OCI-LY7 (cell line): ENCODE measurements around the gene CWC27. TPM values are rescaled to one million over a fixed set of nuclear protein-coding genes. Genes with fewer than 3 reads are reported as not detected.
"Not testable (repeated sequence)": the region's sequence is repeated elsewhere in the genome, so short reads cannot be mapped to it uniquely, and the experiment has no call there.

Source experiments
- BruUV-seq: library from RNA; stranded (reverse); fragments of 400-500 nt; replicated peaks from 2 replicates; lab custom pipeline; 2021; lab: Mats Ljungman, UMichigan
- CTCF ChIA-PET: fragments of 300-600 bp; sonication (Branson Sonifier 250); formaldehyde crosslinking; loops from one replicate; lab custom pipeline; 2022; ENCODE audit warnings: antibody characterized with exemption; ENCODE audit not compliant: unreplicated experiment; lab: Charles Lee
- POLR2A ChIA-PET: fragments of 300-600 bp; sonication (Branson Sonifier 250); formaldehyde crosslinking; loops from one replicate; lab custom pipeline; 2022; ENCODE audit warnings: antibody characterized with exemption; lab: Charles Lee
- DNase-seq: peaks from one replicate; pipeline ENCODE4 v3.0.0-alpha.2; 2015; ENCODE audit warnings: low spot score
- H2AFZ ChIP-seq: fragments of 200-600 bp; sonication (generic), shearing (Covaris generic); 2 replicates; pipeline ENCODE4 v1.6.1; 2014; ENCODE audit warnings: mild to moderate bottlenecking, antibody characterized with exemption, low read length, moderate library complexity
- H3K27ac ChIP-seq: fragments of 200-600 bp; sonication (generic); 2 replicates; pipeline ENCODE4 v1.5.1; 2014; ENCODE audit warnings: mixed run types, low read depth, mild to moderate bottlenecking, moderate library complexity, low read length, inconsistent platforms; ENCODE audit not compliant: poor library complexity, severe bottlenecking
- H3K36me3 ChIP-seq: fragments of 200-600 bp; sonication (generic); 2 replicates; pipeline ENCODE4 v1.6.1; 2014; ENCODE audit warnings: mild to moderate bottlenecking, antibody characterized with exemption, low read length, moderate library complexity, mixed read lengths; ENCODE audit not compliant: insufficient read depth
- H3K4me1 ChIP-seq: fragments of 200-600 bp; sonication (generic); 2 replicates; pipeline ENCODE4 v1.5.1; 2014; ENCODE audit warnings: mild to moderate bottlenecking, low read length; ENCODE audit not compliant: insufficient read depth, poor library complexity, severe bottlenecking
- H3K4me2 ChIP-seq: fragments of 200-600 bp; sonication (generic); 2 replicates; pipeline ENCODE4 v1.6.1; 2014; ENCODE audit warnings: mild to moderate bottlenecking, low read length
- H3K4me3 ChIP-seq: fragments of 200-600 bp; sonication (generic); 2 replicates; pipeline ENCODE4 v1.5.1; 2014; ENCODE audit warnings: mild to moderate bottlenecking, low read depth, low read length; ENCODE audit not compliant: poor library complexity, severe bottlenecking
- H3K79me2 ChIP-seq: fragments of 200-600 bp; sonication (generic); 2 replicates; pipeline ENCODE4 v1.6.1; 2016; ENCODE audit warnings: low read depth, mild to moderate bottlenecking, low read length, moderate library complexity, mixed read lengths; ENCODE audit not compliant: insufficient read depth
- H3K9me2 ChIP-seq: fragments of 200-600 bp; sonication (generic); 2 replicates; pipeline ENCODE4 v1.6.1; 2016; ENCODE audit warnings: mild to moderate bottlenecking, low read length, mixed read lengths; ENCODE audit not compliant: insufficient read depth
- H3K9me3 ChIP-seq: fragments of 200-600 bp; sonication (generic); 2 replicates; pipeline ENCODE4 v1.6.1; 2014; ENCODE audit warnings: mild to moderate bottlenecking, mixed run types, low read length, mixed read lengths
- H4K20me1 ChIP-seq: fragments of 200-600 bp; sonication (generic); 2 replicates; pipeline ENCODE4 v1.6.1; 2014; ENCODE audit warnings: mild to moderate bottlenecking, antibody characterized with exemption, low read length, moderate library complexity, mixed read lengths; ENCODE audit not compliant: insufficient read depth
- EZH2phosphoT487 ChIP-seq: fragments of 200-600 bp; sonication (generic); IDR thresholded peaks from 2 replicates; pipeline ENCODE4 v1.6.1; 2018; ENCODE audit warnings: low read depth, borderline replicate concordance, mild to moderate bottlenecking, mixed run types, antibody characterized with exemption, low read length, moderate library complexity, mixed read lengths
- intact Hi-C: fragments of 100-400 bp; cut with micrococcal nuclease; formaldehyde crosslinking; loops from one replicate; pipeline ENCODE4 v1.10.0; 2022; ENCODE audit not compliant: unreplicated experiment
- total RNA-seq, 2 experiments: library from RNA; depleted of rRNA in 1 of 2; stranded (reverse); fragments of >200 nt in 1 of 2; shearing (Covaris generic) in 1 of 2; gene quantifications; 2 replicates each; pipeline ENCODE4 v1.2.3, GENCODE V29; 2014 to 2022
- TF ChIP-seq, protein P1 (sequence below): fragments of 200-600 bp; sonication (generic); conservative IDR thresholded peaks from 2 replicates; pipeline ENCODE4 v1.5.1; 2014; ENCODE audit warnings: mild to moderate bottlenecking, antibody characterized with exemption, low read length, moderate library complexity, mixed read lengths

CWC27 gene
- total RNA-seq, 2 experiments from 2014 or later, result 15.4 to 33.1 TPM

DNA sequence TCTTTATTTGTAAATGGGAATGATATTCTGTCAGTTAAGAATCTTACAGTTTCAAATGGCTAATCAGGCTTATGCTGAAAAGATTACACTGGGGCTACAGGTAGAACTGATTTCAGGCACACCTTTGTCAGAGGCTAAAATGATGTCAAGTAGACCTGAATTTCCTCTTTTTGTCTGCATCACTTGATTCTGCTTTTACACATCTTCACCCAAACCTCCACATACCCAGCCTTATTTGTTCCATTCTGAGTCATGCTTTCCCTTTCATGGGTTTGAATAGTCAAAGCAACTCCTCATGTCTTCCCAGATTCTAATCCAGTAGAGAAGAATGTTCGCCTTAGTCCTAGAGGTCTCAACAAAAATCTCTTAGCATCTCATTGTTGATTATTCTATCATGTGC lies 156.4 kb downstream of the CWC27 start:
- Histone ChIP-seq H2AFZ (no peak overlapping the region), H3K36me3 (no peaks in the 10 kb centered on the region), H3K4me3 (no peak overlapping the region), H3K27ac (no peak overlapping the region), H3K9me2 (no peaks in the 10 kb centered on the region), H3K4me1 (no peaks in the 10 kb centered on the region), H3K79me2 (no peaks in the 10 kb centered on the region), H4K20me1 (no peaks in the 10 kb centered on the region), H3K4me2 (no peak overlapping the region), H3K9me3 (no peaks in the 10 kb centered on the region)
- ChIA-PET CTCF (no interaction called here), POLR2A (no interaction called here)
- DNase-seq, result no peak
- BruUV-seq, result no TSS peak
- intact Hi-C loops, result no loop called here
- TF ChIP-seq, protein P1, sequence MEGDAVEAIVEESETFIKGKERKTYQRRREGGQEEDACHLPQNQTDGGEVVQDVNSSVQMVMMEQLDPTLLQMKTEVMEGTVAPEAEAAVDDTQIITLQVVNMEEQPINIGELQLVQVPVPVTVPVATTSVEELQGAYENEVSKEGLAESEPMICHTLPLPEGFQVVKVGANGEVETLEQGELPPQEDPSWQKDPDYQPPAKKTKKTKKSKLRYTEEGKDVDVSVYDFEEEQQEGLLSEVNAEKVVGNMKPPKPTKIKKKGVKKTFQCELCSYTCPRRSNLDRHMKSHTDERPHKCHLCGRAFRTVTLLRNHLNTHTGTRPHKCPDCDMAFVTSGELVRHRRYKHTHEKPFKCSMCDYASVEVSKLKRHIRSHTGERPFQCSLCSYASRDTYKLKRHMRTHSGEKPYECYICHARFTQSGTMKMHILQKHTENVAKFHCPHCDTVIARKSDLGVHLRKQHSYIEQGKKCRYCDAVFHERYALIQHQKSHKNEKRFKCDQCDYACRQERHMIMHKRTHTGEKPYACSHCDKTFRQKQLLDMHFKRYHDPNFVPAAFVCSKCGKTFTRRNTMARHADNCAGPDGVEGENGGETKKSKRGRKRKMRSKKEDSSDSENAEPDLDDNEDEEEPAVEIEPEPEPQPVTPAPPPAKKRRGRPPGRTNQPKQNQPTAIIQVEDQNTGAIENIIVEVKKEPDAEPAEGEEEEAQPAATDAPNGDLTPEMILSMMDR, result no peak
- no peak for TF ChIP-seq EZH2phosphoT487

DNA sequence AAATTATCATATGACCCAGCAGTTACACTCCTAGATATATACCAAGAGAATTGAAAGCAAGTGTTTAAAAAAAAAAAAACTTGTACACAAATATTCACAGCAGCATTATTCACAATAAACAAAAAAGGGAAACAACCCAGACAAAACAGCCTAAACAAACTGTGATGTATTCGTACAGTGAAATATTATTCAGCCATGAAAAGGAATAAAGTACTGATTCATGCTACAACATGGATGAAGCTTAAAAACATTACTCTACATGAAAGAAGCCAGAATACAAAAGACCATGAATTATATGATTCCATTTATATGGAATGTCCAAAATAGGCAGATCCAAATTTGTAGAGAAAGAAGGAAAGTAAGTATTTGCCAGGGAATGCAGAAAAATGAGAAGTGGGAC lies 161.1 kb downstream of the CWC27 start:
- TF ChIP-seq, protein P1, result no peak
- no peak for TF ChIP-seq EZH2phosphoT487
- no TSS peak for BruUV-seq
- no peaks in the 10 kb centered on the region for H3K4me1 ChIP-seq
- no peaks in the 10 kb centered on the region for H4K20me1 ChIP-seq
- no peak overlapping the region for H3K27ac ChIP-seq
- ChIA-PET CTCF (no interaction called here), POLR2A (interaction anchor here (0.7 kb wide), 1 partner anchor 175 kb away, joined by 3 read pairs; no protein-coding TSS in a partner anchor)
- no peak overlapping the region for H2AFZ ChIP-seq
- intact Hi-C loops, result no loop called here
- H3K4me2 ChIP-seq, result no peak overlapping the region
- no peaks in the 10 kb centered on the region for H3K9me3 ChIP-seq
- H3K36me3 ChIP-seq, result no peaks in the 10 kb centered on the region
- no peak for DNase-seq
- H3K9me2 ChIP-seq, result no peaks in the 10 kb centered on the region
- H3K79me2 ChIP-seq, result no peaks in the 10 kb centered on the region
- no peak overlapping the region for H3K4me3 ChIP-seq

DNA sequence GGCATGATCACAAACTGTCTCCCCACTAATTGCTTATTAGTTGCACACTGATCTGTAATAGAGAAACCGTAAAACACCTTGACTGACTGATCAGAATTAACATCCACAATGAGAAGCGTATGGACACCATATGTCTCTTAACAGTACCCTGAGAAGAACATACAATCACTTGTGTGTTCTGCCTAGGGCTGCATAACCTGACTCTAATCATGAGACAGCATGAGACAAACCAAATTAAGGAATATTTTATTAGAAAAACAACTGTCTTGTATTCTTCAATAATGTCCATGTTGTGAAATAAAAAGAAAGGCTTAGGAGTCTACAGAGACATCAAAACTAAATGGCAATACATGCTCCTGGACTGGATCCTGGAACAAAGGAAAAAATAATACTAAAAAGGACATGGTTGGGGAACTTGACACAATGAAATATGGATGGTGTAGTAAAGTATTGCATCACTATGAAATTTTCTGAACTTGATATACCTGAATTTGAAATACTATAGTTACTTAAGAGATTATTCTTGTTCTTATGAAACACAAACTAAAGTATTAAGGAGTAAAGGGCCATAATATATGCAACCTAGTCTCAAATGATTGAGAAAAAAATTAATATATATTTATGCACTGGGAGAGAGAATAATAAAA lies 162.1 kb downstream of the CWC27 start:
- Histone ChIP-seq H3K4me1 (no peaks in the 10 kb centered on the region), H3K27ac (no peak overlapping the region), H3K79me2 (no peaks in the 10 kb centered on the region), H4K20me1 (no peaks in the 10 kb centered on the region), H3K9me3 (no peaks in the 10 kb centered on the region), H3K36me3 (no peaks in the 10 kb centered on the region), H2AFZ (no peak overlapping the region), H3K9me2 (no peaks in the 10 kb centered on the region), H3K4me2 (no peak overlapping the region), H3K4me3 (no peak overlapping the region)
- ChIA-PET CTCF (no interaction called here), POLR2A (no interaction called here)
- DNase-seq, result no peak
- intact Hi-C loops, result no loop called here
- BruUV-seq, result no TSS peak
- TF ChIP-seq, protein P1, result no peak
- no peak for TF ChIP-seq EZH2phosphoT487

DNA sequence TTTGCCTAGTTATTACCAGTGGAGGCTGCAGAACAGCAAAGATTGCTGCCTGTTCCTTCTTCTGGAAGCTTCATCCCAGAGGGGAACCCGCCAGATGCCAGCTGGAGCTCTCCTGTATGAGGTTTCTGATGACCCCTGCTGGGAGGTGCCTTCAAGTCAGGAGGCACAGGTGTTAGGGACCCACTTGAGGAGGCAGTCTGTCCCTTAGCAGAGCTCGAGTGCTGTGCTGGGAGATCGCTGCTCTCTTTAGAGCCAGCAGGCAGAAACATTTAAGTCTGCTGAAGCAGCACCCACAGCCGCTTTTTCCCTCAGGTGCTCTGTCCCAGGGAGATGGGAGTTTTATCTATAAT lies 170.7 kb downstream of the CWC27 start:
- CTCF ChIA-PET, H4K20me1 ChIP-seq, H3K4me1 ChIP-seq, H2AFZ ChIP-seq, H3K27ac ChIP-seq, POLR2A ChIA-PET, H3K4me2 ChIP-seq, H3K9me3 ChIP-seq, H3K36me3 ChIP-seq, DNase-seq, BruUV-seq, H3K79me2 ChIP-seq, intact Hi-C loops, H3K9me2 ChIP-seq, H3K4me3 ChIP-seq: not testable (repeated sequence)
